Neural progenitor cell (in vitro differentiated cells): ENCODE measurements around the gene BSN. TPM values are rescaled to one million over a fixed set of nuclear protein-coding genes. Genes with fewer than 3 reads are reported as not detected.

Source experiments
- DNase-seq: peaks from one replicate; pipeline ENCODE4 v3.0.0-alpha.2; 2016; ENCODE audit warnings: low spot score
- H2AFZ ChIP-seq: fragments of 200-600 bp; sonication (generic); replicated peaks from 2 replicates; pipeline ENCODE4 v1.6.1; 2016; ENCODE audit warnings: antibody characterized with exemption
- H3F3A ChIP-seq: fragments of 200-600 bp; sonication (generic); 2 replicates; pipeline ENCODE4 v1.6.1; 2016; ENCODE audit warnings: antibody characterized with exemption, low read depth
- H3K27ac ChIP-seq: fragments of 200-600 bp; sonication (generic); 2 replicates; pipeline ENCODE4 v1.5.1; 2016; ENCODE audit warnings: mild to moderate bottlenecking
- H3K27me3 ChIP-seq: fragments of 200-600 bp; sonication (generic); 2 replicates; pipeline ENCODE4 v1.6.1; 2016; ENCODE audit warnings: mild to moderate bottlenecking, moderate library complexity
- H3K36me3 ChIP-seq: fragments of 200-600 bp; sonication (generic); 2 replicates; pipeline ENCODE4 v1.5.1; 2016
- H3K4me1 ChIP-seq: fragments of 200-600 bp; sonication (generic); 2 replicates; pipeline ENCODE4 v1.6.1; 2016; ENCODE audit warnings: mixed run types
- H3K4me2 ChIP-seq: fragments of 200-600 bp; sonication (generic); 2 replicates; pipeline ENCODE4 v1.6.1; 2016
- H3K4me3 ChIP-seq: fragments of 200-600 bp; sonication (generic); 2 replicates; pipeline ENCODE4 v1.5.1; 2016
- H3K79me2 ChIP-seq: fragments of 200-600 bp; sonication (generic); 2 replicates; pipeline ENCODE4 v1.6.1; 2016; ENCODE audit warnings: low read depth
- H3K9ac ChIP-seq: fragments of 200-600 bp; sonication (generic); 2 replicates; pipeline ENCODE4 v1.6.1; 2016
- H3K9me3 ChIP-seq: fragments of 200-600 bp; sonication (generic); 2 replicates; pipeline ENCODE4 v1.5.1; 2016; ENCODE audit warnings: low read depth
- H4K20me1 ChIP-seq: fragments of 200-600 bp; sonication (generic); 2 replicates; pipeline ENCODE4 v1.6.1; 2016; ENCODE audit warnings: low read depth
- H3K27ac Mint-ChIP-seq: 3 replicates; pipeline ENCODE4 v1.8.0; 2021; ENCODE audit warnings: mixed read lengths
- H3K27me3 Mint-ChIP-seq: 2 replicates; pipeline ENCODE4 v1.8.0; 2022; ENCODE audit warnings: low read depth, mild to moderate bottlenecking, inconsistent platforms, moderate library complexity, mixed read lengths; ENCODE audit not compliant: insufficient read depth
- H3K36me3 Mint-ChIP-seq: 3 replicates; pipeline ENCODE4 v1.8.0; 2021; ENCODE audit warnings: mixed read lengths
- H3K4me1 Mint-ChIP-seq: 3 replicates; pipeline ENCODE4 v1.8.0; 2021; ENCODE audit warnings: mixed read lengths
- H3K4me3 Mint-ChIP-seq: 3 replicates; pipeline ENCODE4 v1.8.0; 2021; ENCODE audit warnings: mild to moderate bottlenecking, moderate library complexity, mixed read lengths
- H3K9me3 Mint-ChIP-seq: 3 replicates; pipeline ENCODE4 v1.8.0; 2020; ENCODE audit warnings: mixed read lengths
- CTCF ChIP-seq: fragments of 200-600 bp; sonication (generic); IDR thresholded peaks from 2 replicates; pipeline ENCODE4 v1.5.1; 2017; ENCODE audit warnings: antibody characterized with exemption, mild to moderate bottlenecking
- EZH2 ChIP-seq: fragments of 200-600 bp; sonication (generic); IDR thresholded peaks from 2 replicates; pipeline ENCODE4 v1.6.1; 2017; ENCODE audit warnings: antibody characterized with exemption, mild to moderate bottlenecking, moderate library complexity
- EZH2phosphoT487 ChIP-seq: fragments of 200-600 bp; sonication (generic); IDR thresholded peaks from 2 replicates; pipeline ENCODE4 v1.6.1; 2017; ENCODE audit warnings: antibody characterized with exemption
- total RNA-seq: library from RNA; depleted of rRNA; stranded (reverse); fragments of >200 nt; gene quantifications from 2 replicates; pipeline ENCODE4 v1.2.3, GENCODE V29; 2015; ENCODE audit warnings: low replicate concordance

BSN gene
- total RNA-seq, 1 donor from 2014 or later, result 0.17 TPM

DNA sequence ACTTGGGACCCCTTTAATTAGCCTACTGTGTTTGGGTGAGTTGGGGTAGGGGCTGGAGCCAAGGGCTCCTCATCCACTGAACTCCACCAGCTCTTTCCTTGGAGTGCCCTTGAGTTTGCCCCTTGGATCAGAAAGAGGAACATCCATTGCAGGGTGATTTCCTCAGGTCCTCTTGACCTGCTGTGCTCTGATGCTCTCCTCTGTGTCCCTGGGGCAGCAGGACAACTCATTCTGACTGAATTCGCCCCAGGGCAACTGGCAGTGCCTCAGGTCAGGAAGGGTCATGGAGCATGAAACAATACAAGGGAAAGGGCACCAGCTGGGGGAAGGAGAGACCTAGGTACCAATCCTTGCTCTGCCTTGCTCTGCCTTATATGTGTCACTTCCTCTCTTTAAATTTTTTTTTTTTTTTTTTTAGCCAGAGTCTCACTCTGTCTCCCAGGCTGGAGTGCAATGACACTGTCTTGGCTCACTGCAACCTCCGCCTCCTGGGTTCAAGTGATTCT, 47.8 kb downstream of the BSN start:
- H3F3A ChIP-seq, result peaks cover 16% of the 10 kb centered on the region
- no peak for DNase-seq
- peaks cover 13% of the 10 kb centered on the region for H3K4me1 ChIP-seq
- no peak overlapping the region for H3K4me3 ChIP-seq
- H3K36me3 ChIP-seq, result no peaks in the 10 kb centered on the region
- TF ChIP-seq EZH2phosphoT487, result no peak
- TF ChIP-seq EZH2, result no peak
- no peak for TF ChIP-seq CTCF
- peaks cover 19% of the 10 kb centered on the region for H3K4me1 Mint-ChIP-seq
- H3K27me3 ChIP-seq, result no peaks in the 10 kb centered on the region
- H3K9me3 Mint-ChIP-seq, result no peaks in the 10 kb centered on the region
- H3K4me2 ChIP-seq, result no peak overlapping the region
- no peaks in the 10 kb centered on the region for H3K9me3 ChIP-seq
- H3K27me3 Mint-ChIP-seq, result peaks cover 3% of the 10 kb centered on the region
- H3K79me2 ChIP-seq, result no peaks in the 10 kb centered on the region
- H3K9ac ChIP-seq, result no peak overlapping the region
- no peaks in the 10 kb centered on the region for H4K20me1 ChIP-seq
- no peak overlapping the region for H3K27ac ChIP-seq
- H3K4me3 Mint-ChIP-seq, result no peak overlapping the region
- peak overlapping the region; percentile 70 for H3K27ac Mint-ChIP-seq
- no peaks in the 10 kb centered on the region for H3K36me3 Mint-ChIP-seq
- no peak overlapping the region for H2AFZ ChIP-seq

- H3K27me3 ChIP-seq, result no peaks in the 10 kb centered on the region
- H3K36me3 ChIP-seq, result no peaks in the 10 kb centered on the region
- Mint-ChIP-seq H3K4me3 (no peak overlapping the region), H3K27ac (no peak overlapping the region), H3K36me3 (no peaks in the 10 kb centered on the region), H3K9me3 (no peaks in the 10 kb centered on the region), H3K27me3 (peaks cover 5% of the 10 kb centered on the region), H3K4me1 (peaks cover 20% of the 10 kb centered on the region)
- H3K4me1 ChIP-seq, result peaks cover 13% of the 10 kb centered on the region
- no peak overlapping the region for H3K9ac ChIP-seq
- DNase-seq, result no peak
- H3K9me3 ChIP-seq, result no peaks in the 10 kb centered on the region
- H3K79me2 ChIP-seq, result no peaks in the 10 kb centered on the region
- H4K20me1 ChIP-seq, result no peaks in the 10 kb centered on the region
- H3K4me3 ChIP-seq, result no peak overlapping the region
- no peak overlapping the region for H3K4me2 ChIP-seq
- H2AFZ ChIP-seq, result no peak overlapping the region
- H3F3A ChIP-seq, result peaks cover 16% of the 10 kb centered on the region
- no peak overlapping the region for H3K27ac ChIP-seq
- TF ChIP-seq CTCF (no peak), EZH2phosphoT487 (no peak), EZH2 (no peak)
These were observed 48.7 kb downstream of the BSN start for GRCh38 chr3:49602877-49603411.

DNA sequence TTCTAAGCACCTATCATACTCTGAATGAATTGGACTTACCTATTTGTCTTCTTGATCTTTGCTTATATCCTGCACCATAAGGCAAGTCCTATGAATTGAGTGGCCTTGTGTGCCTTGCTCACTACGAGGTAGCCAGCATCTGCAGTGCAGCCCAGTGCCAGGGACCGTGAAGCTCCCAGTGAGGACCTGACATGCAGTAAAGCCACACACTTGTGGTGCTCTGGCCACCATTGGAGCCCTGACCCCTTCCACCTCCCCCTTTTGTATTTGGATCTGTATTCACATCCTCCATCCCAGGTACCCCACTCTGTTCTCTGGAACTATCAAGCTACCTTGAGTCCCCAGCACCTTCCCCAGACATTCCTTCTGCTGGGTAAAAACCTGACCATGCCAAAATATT, 52.1 kb downstream of the BSN start:
- no peak for DNase-seq
- Histone ChIP-seq H3K9ac (no peak overlapping the region), H3K4me1 (peaks cover 5% of the 10 kb centered on the region), H3F3A (peaks cover 16% of the 10 kb centered on the region), H3K9me3 (no peaks in the 10 kb centered on the region), H3K27ac (no peak overlapping the region), H3K4me3 (no peak overlapping the region), H3K27me3 (no peaks in the 10 kb centered on the region), H2AFZ (no peak overlapping the region), H3K79me2 (no peaks in the 10 kb centered on the region), H3K36me3 (no peaks in the 10 kb centered on the region), H3K4me2 (no peak overlapping the region), H4K20me1 (no peaks in the 10 kb centered on the region)
- TF ChIP-seq CTCF (no peak), EZH2 (no peak), EZH2phosphoT487 (no peak)
- H3K4me1 Mint-ChIP-seq, result peaks cover 12% of the 10 kb centered on the region
- H3K27ac Mint-ChIP-seq, result no peak overlapping the region
- H3K27me3 Mint-ChIP-seq, result peaks cover 10% of the 10 kb centered on the region
- no peaks in the 10 kb centered on the region for H3K36me3 Mint-ChIP-seq
- no peaks in the 10 kb centered on the region for H3K9me3 Mint-ChIP-seq
- no peak overlapping the region for H3K4me3 Mint-ChIP-seq
